DMS153 treated with DMSO at 0.1 percent for 48 hours (cell line): ENCODE data around the gene ZCCHC9.

Source experiments
- DNase-seq: peaks from one replicate; lab custom pipeline; 2025; ENCODE audit not compliant: unreplicated experiment; lab: John Stamatoyannopoulos, UW

ZCCHC9 gene

GRCh38 chr5:81354093-81354492 lies 52.7 kb downstream of the ZCCHC9 start:
- no peak for DNase-seq

- DNase-seq = no peak
Measured at GRCh38 chr5:81355291-81356251, 54.2 kb downstream of the ZCCHC9 start.

- no peak for DNase-seq
Measured at GRCh38 chr5:81359108-81359507, 57.7 kb downstream of the ZCCHC9 start.

- no peak for DNase-seq
Measured at GRCh38 chr5:81359881-81360280, 58.5 kb downstream of the ZCCHC9 start.

- no peak for DNase-seq
Measured at GRCh38 chr5:81360640-81361039, 59.3 kb downstream of the ZCCHC9 start.

GRCh38 chr5:81361600-81361999 lies 60.2 kb downstream of the ZCCHC9 start:
- DNase-seq = no peak
